Measurements from ENCODE around the gene PLCH2. TPM values are rescaled to one million over a fixed set of nuclear protein-coding genes. Genes with fewer than 3 reads are reported as not detected.
A peak's percentile ranks its signal among the peaks of the same experiment; 100 is the strongest.

The PLCH2 gene
- polyA plus RNA-seq, 1 of the 3 experiments (the other 2 are of a cell fraction): 0.08 TPM

DNA sequence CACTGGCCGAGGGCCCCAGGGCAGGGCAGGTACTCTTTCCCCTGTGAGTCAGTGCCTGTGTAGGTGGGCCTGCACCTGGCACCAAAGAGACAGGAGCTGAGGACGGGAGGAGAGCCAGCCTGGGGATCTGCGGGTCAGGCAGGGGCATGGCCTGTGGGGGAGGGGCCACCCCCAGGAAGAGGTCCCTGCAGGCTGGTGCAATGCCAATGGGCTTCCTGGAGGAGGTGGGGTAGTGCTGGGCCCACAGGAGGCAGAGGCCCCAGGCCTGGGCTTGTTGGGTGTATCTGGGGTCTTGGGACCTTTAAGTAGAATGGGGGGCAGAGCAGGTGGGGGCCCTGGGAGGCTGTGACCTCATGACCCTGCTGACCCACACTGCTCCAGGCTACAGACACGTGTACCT, 23.2 kb downstream of the PLCH2 start (continued):
- TF ChIP-seq, protein P1, sequence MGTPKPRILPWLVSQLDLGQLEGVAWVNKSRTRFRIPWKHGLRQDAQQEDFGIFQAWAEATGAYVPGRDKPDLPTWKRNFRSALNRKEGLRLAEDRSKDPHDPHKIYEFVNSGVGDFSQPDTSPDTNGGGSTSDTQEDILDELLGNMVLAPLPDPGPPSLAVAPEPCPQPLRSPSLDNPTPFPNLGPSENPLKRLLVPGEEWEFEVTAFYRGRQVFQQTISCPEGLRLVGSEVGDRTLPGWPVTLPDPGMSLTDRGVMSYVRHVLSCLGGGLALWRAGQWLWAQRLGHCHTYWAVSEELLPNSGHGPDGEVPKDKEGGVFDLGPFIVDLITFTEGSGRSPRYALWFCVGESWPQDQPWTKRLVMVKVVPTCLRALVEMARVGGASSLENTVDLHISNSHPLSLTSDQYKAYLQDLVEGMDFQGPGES (IDR thresholded peaks at IDR 0.05; ENCODE audit: low read depth, low read length): no peak
- TF ChIP-seq NRF1 (IDR thresholded peaks at IDR 0.05; ENCODE audit: low read depth, low read length): no peak

DNA sequence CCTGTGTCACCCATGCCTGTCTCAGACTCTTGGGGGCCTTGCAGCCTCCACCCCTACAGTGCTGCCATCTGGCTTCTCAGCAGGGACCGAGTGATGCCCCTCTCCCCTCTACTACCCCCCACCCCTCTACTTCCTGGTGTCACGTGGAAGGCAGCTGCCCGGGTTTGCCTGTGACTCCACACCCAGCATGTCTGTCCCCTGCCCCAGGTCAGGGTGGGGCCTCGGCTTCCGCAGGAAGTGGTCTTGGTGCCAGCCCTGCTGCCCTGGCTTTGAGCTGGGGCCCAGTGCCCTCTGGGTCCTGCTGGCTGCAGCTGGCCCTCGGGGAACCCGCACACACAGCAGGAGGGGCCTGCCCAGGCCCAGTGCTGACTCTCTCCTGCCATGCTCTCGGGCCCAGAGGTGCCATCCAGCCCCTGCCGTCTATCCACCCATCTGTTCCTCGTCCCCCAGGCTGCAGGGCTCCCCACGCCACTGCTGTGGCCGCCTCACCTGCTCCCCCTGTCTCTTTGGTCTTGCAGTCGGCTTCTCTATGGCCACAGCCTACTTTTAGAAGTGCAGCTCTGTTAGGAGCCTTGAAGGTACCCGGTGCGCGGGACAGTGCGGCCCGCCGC, 24.0 kb downstream of the PLCH2 start:
- peaks cover 0 to 15% of the 10 kb centered on the region in 2 experiments; a peak in 1 of 4 replicates for H3K4me1 ChIP-seq (ENCODE audit: control insufficient read depth in 1 of 2, insufficient read depth in 2 of 2, low read depth in 1 of 2, low read length in 1 of 2)
- POLR2A ChIA-PET: interaction anchor here (1.2 kb wide), 1 partner anchor 18 kb away, joined by 3 read pairs; no protein-coding TSS in a partner anchor
- DNase-seq: peak; percentile 65
- no peaks in the 10 kb centered on the region for H3K9me3 ChIP-seq
- H3K9me2 ChIP-seq: no peaks in the 10 kb centered on the region
- H3K36me3 ChIP-seq (replicated peaks in 1 of 2; ENCODE audit: control insufficient read depth in 1 of 2, insufficient read depth in 2 of 2, low read length in 1 of 2): no peaks in the 10 kb centered on the region
- no peak overlapping the region for H3K4me2 ChIP-seq
- H3K27ac ChIP-seq (ENCODE audit: low read depth in 2 of 2, low read length in 1 of 2): no peak overlapping the region; a peak in 1 of 4 replicates
- WGBS (ENCODE audit: low lambda C conversion rate): 70% methylated on average over 12 of the region's 19 CpGs
- no peak for TF ChIP-seq SMC3 (IDR thresholded peaks at IDR 0.05; ENCODE audit: low read depth, low read length)
- TF ChIP-seq, protein P2, sequence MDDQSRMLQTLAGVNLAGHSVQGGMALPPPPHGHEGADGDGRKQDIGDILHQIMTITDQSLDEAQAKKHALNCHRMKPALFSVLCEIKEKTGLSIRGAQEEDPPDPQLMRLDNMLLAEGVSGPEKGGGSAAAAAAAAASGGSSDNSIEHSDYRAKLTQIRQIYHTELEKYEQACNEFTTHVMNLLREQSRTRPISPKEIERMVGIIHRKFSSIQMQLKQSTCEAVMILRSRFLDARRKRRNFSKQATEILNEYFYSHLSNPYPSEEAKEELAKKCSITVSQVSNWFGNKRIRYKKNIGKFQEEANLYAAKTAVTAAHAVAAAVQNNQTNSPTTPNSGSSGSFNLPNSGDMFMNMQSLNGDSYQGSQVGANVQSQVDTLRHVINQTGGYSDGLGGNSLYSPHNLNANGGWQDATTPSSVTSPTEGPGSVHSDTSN (IDR thresholded peaks at IDR 0.05): no peak
- TF ChIP-seq TCF12 (IDR thresholded peaks at IDR 0.05): no peak
- TF ChIP-seq TAF1 (IDR thresholded peaks at IDR 0.05; ENCODE audit: borderline replicate concordance, low read depth, low read length): no peak
- TF ChIP-seq RAD21 (IDR thresholded peaks at IDR 0.05; ENCODE audit: low read length): no peak
- no peaks in the 10 kb centered on the region for H3F3A ChIP-seq (replicated peaks; ENCODE audit: insufficient read depth)
- H3K4me3 ChIP-seq (ENCODE audit: low read depth in 2 of 2, low read length in 1 of 2): no peak overlapping the region
- no peak overlapping the region for H3K9ac ChIP-seq
- H2AFZ ChIP-seq (ENCODE audit: low read depth): no peak overlapping the region
- no peaks in the 10 kb centered on the region for H3K27me3 ChIP-seq (ENCODE audit: insufficient read depth)
- CTCF ChIA-PET: interaction anchor here (0.8 to 1.8 kb wide), 5 partner anchors 19 to 45 kb away, joined by 3 to 8 read pairs (median 5); no protein-coding TSS in a partner anchor
- no peaks in the 10 kb centered on the region for H4K20me1 ChIP-seq (ENCODE audit: insufficient read depth)
- no peaks in the 10 kb centered on the region for H3K79me2 ChIP-seq (ENCODE audit: insufficient read depth)

DNA sequence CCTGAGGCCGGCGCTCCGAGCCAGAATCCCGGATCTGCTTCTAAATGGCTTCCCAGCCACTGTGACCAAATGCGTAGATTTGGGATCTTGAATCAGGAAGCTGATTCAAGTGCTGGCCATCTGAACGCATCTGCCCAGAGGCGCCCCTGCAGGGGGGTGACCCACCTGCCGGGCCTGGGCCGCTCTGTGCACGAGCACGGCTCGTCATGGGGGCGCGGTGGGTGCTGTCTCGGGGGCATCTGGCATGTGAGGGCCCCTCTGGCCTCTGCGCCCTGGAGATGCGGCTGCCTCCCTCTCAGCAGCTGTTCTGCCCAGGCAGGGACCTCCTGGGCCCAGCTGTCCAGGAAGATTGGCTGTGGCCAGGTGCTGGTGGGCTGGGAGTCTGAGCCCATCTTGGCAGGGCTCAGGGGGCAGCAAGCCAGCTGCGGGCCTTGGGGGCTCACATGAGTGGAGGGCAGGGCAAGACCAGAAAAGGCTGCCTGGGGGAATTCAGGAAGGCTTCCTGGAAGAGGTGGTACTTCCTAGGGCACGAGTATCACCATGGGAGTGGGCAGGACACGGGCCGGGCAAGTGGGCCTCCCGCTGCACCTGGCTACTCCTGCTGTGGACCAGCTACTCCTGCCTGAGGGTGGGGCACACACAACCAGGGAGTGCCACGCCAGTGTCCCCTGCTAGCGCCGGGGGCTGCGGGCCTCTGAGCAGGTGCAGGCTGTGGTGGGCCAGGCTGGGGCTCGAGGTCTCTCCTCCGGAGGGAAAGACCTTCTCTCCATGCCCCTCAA, 25.1 kb downstream of the PLCH2 start:
- POLR2A ChIA-PET: interaction anchor here (1.3 to 1.8 kb wide), 2 partner anchors 14 to 26 kb away, joined by 5 read pairs; no protein-coding TSS in a partner anchor
- H4K20me1 ChIP-seq (ENCODE audit: insufficient read depth): no peaks in the 10 kb centered on the region
- no peaks in the 10 kb centered on the region for H3K79me2 ChIP-seq (ENCODE audit: insufficient read depth)
- no peaks in the 10 kb centered on the region for H3F3A ChIP-seq (replicated peaks; ENCODE audit: insufficient read depth)
- no peak overlapping the region for H3K9ac ChIP-seq
- no peak overlapping the region for H2AFZ ChIP-seq (ENCODE audit: low read depth)
- no peaks in the 10 kb centered on the region for H3K9me3 ChIP-seq
- CTCF ChIA-PET: interaction anchor here (0.6 to 1.8 kb wide), 7 partner anchors 8 to 46 kb away, joined by 3 to 8 read pairs (median 3); no protein-coding TSS in a partner anchor
- DNase-seq: no peak
- H3K4me1 ChIP-seq (ENCODE audit: control insufficient read depth in 1 of 2, insufficient read depth in 2 of 2, low read depth in 1 of 2, low read length in 1 of 2): peaks cover 0 to 15% of the 10 kb centered on the region in 2 experiments; a peak in 1 of 4 replicates
- H3K36me3 ChIP-seq (replicated peaks in 1 of 2; ENCODE audit: control insufficient read depth in 1 of 2, insufficient read depth in 2 of 2, low read length in 1 of 2): no peaks in the 10 kb centered on the region
- H3K27me3 ChIP-seq (ENCODE audit: insufficient read depth): no peaks in the 10 kb centered on the region
- H3K4me3 ChIP-seq (ENCODE audit: low read depth in 2 of 2, low read length in 1 of 2): no peak overlapping the region
- no peak overlapping the region for H3K27ac ChIP-seq (ENCODE audit: low read depth in 2 of 2, low read length in 1 of 2)
- H3K9me2 ChIP-seq: no peaks in the 10 kb centered on the region
- no peak overlapping the region for H3K4me2 ChIP-seq
- WGBS (ENCODE audit: low lambda C conversion rate): 80% methylated on average over 10 of the region's 28 CpGs
- TF ChIP-seq, protein P3, sequence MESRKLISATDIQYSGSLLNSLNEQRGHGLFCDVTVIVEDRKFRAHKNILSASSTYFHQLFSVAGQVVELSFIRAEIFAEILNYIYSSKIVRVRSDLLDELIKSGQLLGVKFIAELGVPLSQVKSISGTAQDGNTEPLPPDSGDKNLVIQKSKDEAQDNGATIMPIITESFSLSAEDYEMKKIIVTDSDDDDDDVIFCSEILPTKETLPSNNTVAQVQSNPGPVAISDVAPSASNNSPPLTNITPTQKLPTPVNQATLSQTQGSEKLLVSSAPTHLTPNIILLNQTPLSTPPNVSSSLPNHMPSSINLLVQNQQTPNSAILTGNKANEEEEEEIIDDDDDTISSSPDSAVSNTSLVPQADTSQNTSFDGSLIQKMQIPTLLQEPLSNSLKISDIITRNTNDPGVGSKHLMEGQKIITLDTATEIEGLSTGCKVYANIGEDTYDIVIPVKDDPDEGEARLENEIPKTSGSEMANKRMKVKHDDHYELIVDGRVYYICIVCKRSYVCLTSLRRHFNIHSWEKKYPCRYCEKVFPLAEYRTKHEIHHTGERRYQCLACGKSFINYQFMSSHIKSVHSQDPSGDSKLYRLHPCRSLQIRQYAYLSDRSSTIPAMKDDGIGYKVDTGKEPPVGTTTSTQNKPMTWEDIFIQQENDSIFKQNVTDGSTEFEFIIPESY (IDR thresholded peaks at IDR 0.05; ENCODE audit: borderline replicate concordance, low read depth): no peak
- TF ChIP-seq SIN3A (IDR thresholded peaks at IDR 0.05; ENCODE audit: borderline replicate concordance, low read depth, low read length) (no peak), RCOR1 (IDR thresholded peaks at IDR 0.05; ENCODE audit: low read length) (no peak), JUND (IDR thresholded peaks at IDR 0.05) (no peak), TCF12 (IDR thresholded peaks at IDR 0.05) (no peak), TEAD4 (IDR thresholded peaks at IDR 0.05; ENCODE audit: borderline replicate concordance, insufficient read depth) (no peak), MXI1 (IDR thresholded peaks at IDR 0.05; ENCODE audit: low read depth, low read length) (no peak), RXRA (IDR thresholded peaks at IDR 0.05; ENCODE audit: borderline replicate concordance, low read depth) (no peak), EZH2phosphoT487 (IDR thresholded peaks at IDR 0.05; ENCODE audit: borderline replicate concordance, low read depth) (no peak)
- TF ChIP-seq, protein P2 (IDR thresholded peaks at IDR 0.05): no peak
- TF ChIP-seq, protein P4, sequence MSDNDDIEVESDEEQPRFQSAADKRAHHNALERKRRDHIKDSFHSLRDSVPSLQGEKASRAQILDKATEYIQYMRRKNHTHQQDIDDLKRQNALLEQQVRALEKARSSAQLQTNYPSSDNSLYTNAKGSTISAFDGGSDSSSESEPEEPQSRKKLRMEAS (IDR thresholded peaks at IDR 0.05; ENCODE audit: low read depth): no peak
- TF ChIP-seq, protein P5, sequence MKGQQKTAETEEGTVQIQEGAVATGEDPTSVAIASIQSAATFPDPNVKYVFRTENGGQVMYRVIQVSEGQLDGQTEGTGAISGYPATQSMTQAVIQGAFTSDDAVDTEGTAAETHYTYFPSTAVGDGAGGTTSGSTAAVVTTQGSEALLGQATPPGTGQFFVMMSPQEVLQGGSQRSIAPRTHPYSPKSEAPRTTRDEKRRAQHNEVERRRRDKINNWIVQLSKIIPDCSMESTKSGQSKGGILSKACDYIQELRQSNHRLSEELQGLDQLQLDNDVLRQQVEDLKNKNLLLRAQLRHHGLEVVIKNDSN (IDR thresholded peaks at IDR 0.05; ENCODE audit: borderline replicate concordance, low read depth): no peak
